Measurements from ENCODE around the gene IFT43. TPM values are rescaled to one million over a fixed set of nuclear protein-coding genes. Genes with fewer than 3 reads are reported as not detected.
A peak's percentile ranks its signal among the peaks of the same experiment; 100 is the strongest.

The IFT43 gene
- total RNA-seq, 1 donor from 2014 or later: 33.8 TPM

DNA sequence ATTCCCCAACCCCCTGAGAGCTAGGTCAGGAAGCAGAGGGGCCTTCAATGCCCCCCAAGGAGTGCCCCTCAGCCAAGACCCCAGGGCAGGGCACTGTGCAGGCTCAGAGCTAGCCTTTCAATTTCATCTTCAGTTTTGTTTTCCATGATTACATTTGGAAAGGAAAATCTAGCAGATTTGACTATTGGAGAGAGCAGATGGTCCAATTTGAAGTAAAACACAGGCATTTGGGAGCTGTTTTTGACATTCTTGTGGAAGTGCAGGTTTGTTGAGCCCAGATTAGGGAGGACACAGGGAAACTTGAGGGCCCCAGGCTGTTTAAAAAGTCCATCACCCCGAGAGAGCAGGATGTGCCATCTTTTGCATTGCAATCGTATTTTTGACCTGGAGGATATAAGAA is 107.5 kb downstream of the IFT43 start:
- intact Hi-C loops (cut with DNase I): no loop called here
- DNase-seq (ENCODE audit: low spot score): no peak
- ATAC-seq: no peak

DNA sequence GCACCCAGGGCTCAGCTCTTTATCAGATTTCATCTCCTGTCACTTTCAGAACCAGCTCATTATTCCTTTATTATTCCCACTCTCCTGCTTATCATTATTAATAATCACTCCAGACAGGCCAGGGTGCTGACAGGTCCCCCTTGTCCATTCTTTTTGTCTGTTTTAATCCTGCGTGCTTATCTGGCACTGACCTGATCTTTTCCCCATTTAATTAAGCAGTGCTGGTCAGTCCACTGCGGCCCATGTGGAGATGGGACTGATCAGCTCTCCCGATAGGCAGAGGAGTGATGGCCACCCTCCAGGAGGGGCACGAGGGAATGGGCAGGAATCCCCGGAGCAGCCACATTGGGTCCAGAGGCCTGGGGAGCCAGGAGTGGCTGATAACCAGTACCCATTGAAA is 110.7 kb downstream of the IFT43 start:
- ATAC-seq: no peak
- intact Hi-C loops (cut with DNase I): no loop called here
- DNase-seq (ENCODE audit: low spot score): no peak

DNA sequence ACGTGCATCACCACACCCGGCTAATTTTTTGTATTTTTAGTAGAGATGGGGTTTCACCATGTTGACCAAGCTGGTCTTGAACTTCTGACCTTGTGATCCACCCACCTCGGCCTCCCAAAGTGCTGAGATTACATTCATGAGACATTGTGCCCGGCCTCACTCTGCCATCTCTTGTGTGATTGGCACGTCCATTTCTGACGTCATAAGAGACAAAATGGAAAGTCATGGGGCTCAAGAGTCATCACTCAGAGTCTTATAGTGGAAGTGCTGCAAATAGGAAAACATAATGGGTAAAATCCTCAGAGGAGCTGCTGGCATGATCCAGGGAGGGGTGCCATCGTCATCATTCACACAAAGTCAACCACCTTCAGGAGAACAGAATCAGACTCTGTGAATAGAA is 112.0 kb downstream of the IFT43 start:
- intact Hi-C loops (cut with DNase I): no loop called here
- ATAC-seq (no peak), DNase-seq (ENCODE audit: low spot score) (no peak)

DNA sequence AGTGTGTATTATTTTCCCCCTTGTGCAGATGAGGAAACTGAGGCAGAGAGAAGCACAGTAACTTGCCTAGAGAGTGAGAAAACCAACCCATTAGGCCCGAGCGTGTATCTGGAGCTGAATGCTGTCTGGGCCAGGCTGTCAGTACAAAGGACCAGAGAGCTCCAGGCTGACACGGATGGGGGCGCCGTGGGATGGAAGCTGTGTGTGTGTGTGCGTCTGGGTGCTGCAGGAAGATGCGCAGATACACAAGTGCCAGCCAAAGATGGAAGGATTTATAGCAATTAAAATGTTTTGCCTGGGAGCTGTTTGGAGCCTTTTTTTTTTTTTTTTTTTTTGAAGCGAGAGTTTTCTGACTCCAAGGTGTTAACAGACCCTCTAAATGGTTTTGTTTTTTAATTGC is 112.5 kb downstream of the IFT43 start:
- ATAC-seq (no peak), DNase-seq (ENCODE audit: low spot score) (no peak)
- intact Hi-C loops (cut with DNase I): no loop called here

DNA sequence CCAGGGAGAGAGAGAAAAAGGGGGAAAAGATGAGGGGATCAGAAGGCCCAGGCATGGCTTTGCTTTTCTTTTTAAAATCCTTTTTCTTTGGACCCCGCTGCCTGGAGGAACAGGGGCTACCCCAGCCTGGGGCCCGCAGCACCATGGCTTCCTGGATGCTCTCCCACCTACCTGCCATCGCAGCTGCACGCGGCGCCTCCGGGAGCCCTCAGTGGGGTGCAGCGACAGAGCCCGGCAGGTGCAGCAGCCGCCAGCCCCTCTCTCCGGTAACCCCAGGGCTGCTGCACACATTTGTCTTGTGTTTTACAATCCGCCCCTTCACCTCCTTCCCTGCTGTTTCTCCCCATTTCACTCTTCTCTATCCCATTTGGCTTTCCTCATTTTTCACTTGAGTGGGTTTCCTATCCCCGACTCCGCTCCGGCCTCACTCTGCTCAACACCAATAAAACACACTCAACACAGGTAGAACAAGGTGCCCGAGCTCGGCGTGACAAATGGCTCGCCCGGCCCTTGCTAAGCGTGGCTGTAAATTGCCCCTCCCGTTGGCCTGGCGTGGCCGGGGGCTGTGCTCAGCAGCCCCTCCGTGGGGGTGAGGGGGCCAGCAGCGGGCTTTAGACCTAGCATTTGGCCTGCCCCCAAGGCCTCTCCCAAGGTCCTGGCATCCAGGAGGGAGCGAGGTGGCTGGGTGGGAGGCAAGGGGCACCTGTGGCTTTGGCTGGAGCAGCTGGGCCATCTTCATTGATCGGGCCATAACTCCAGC is 113.5 kb downstream of the IFT43 start:
- intact Hi-C loops (cut with DNase I): no loop called here
- DNase-seq (ENCODE audit: low spot score) (no peak), ATAC-seq (no peak)

DNA sequence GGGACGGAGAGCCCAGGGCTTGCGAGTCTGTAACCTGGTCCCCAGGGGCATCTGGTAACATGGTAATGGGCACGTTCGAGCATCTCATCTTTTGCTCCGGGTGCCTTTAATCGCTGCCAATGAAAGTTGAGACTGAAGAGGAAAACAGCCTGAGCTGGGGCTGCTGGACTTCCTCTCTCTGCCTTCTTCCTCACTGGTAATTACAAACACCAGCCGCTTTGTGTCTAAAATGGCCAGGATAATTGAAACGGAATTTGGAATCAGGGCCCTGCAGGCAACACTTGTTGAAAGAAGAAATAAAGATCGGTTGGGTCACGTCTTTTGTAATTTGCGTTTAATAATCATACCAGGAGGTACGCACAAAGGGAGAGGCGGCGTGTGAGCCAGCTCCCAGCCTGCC is 114.7 kb downstream of the IFT43 start:
- ATAC-seq (no peak), DNase-seq (ENCODE audit: low spot score) (no peak)
- intact Hi-C loops (cut with DNase I): no loop called here

DNA sequence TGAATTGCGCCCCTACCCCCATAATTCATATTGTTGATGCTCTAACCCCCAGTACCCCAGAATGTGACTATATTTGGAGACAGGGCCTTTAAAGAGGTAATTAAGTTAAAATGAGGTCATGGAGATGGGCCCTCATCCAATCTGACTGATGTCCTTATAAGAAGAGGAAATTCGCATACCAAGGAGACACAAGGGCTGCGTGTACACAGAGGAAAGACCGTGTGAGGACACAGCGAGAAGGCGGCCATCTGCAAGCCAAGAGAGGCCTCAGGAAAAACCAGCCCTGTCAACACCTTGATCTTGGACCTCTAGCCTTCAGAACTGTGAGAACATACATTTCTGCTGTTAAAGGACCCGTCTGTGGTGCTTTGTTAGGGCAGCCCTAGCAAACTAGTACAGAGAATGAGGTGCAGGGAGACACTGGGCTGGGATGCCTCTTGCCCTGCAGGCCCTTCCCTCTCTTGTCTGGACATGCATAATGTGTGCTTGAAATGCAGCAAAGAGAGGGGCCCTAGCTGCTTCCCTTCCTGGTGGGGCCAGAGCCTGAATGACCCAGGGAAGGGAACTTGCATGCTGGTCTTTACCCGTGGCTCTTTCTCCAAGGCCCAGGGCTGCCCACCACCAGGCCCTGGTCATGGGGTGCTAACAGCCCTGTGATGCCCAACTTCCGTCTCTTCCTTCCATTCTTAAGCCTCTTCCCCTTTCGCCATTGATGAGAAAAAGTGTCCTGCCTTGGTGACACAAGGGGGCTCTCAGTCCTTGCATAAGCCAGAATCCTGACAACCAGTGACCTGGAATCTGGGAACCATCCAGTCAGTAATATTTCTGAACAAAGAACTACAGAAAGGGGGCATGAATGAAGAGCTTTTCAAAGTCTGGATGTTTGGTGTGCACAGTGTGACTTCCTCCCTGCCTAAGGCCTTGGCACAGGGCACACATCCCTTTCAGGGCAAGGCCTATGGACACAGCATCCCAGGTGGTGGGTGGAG is 116.1 kb downstream of the IFT43 start:
- intact Hi-C loops (cut with DNase I): no loop called here
- no peak for DNase-seq (ENCODE audit: low spot score)
- ATAC-seq: no peak

DNA sequence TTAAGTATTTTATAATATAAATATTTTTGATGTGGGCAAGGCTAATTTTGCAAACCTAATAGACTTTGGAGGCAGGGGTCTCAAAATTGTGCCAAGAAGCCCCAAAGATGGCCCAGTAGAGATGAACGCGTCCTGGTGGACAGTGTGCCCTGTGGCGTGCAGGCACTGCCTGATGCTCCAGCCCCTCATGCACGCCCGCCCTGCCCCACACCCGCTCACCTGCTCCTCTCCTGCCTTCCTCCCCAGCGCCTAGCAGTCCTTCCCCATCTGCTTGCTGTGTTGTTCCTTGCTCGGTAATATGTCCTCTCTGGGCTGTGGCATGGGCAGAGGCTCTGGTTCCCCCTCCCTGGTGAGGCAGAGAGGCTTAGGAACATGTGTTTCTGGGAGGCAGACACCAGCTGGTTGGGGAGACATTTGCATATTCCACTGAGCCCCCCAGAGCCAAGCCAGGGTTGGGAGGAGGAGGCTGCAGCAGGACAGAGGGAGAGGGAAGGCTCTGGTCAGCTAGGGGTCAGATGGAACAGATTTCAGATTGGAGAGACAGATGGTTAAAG is 119.3 kb downstream of the IFT43 start:
- intact Hi-C loops (cut with DNase I): no loop called here
- ATAC-seq (no peak), DNase-seq (ENCODE audit: low spot score) (no peak)

DNA sequence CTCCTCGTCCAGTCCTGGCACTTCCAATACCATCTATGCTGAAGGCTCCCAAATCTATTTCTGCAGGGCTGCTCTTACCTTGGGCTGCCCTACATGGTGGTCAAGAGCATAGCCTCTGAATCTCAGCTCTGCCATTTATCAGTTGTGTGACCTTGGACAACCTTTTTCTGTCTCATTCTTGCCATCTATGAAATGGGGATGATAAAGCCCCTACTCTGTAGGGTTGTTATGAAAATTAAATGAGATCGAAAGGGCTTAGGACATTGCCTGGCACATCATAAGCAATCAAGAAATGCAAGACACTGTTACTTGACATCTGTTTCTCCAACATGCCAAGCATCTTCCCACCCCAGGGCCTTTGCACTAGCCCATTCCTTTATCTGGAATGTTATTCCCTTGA is 120.6 kb downstream of the IFT43 start:
- ATAC-seq: no peak
- DNase-seq (ENCODE audit: low spot score): no peak
- intact Hi-C loops (cut with DNase I): no loop called here

DNA sequence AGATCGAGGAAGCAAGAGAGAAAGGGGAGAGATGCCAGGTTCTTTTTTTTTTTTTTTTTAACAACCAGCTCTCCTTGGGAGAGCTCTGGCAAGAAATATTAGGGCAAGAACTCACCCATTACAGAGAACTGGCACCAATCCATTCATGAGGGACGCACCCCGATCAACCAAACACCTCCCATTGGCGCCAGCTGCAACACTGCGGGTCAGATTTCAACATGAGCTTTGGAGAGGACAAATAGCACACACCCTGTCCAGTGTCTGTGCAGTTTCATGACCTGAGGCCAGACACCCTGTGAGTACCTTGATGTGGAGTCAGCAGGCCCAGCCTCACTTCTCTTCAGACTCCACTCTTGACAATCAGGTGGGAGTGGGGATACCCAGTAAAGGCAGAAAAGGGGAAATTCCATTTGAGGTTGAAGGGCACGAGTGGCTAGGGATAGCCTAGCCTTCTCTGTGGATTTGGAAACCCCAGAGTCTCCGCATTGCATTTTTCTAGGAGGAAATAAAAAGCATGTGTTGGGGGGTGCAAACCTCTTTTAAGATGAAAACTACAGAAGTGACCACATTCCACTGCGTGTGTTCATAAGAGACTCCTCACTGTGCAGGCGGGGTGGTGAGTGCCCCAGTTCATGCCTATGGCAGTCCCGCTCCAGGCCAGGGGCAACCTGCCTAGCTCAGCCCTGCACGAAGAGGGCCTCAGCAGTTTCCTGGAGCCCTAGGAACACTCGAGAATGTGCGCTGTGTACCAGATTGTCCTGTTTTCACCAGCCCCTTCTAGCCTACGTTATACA is 123.7 kb downstream of the IFT43 start:
- ATAC-seq (peak; percentile 90), DNase-seq (ENCODE audit: low spot score) (no peak)
- intact Hi-C loops (cut with DNase I): no loop called here

DNA sequence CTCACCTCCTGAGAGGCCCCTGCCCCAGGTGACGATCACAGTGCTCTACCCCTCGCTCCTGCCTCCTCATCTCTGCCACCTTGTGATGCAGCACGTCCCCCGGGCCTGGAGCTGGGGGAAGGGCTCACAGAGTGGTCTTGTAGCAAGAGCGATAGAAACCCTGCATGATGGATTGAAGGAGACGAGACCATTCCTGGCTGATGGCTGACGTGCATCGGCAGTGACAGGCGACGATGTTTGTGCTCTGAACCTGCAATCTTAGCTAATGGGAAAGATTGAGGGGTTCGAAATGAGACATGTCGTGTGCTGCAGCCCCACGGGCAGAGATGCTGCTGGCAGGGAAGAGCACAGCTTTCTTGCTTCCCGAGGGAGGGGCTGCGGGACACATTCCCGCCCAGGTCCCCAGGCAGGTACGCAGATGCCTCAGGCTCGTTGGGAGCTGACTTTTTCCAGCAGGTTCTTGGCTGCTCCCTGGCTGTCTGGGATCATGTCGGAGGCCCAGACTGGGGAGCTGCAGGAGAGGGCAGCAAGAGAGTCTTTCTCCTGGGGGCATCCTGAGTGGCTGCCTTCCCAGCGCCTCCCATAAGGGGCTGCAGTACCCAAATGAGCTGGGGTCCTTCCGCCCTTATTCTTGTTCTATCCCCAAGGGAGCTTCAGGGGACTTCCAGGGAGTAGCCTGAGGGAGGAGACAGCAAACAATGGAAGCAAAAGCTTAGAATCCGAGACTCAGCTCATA is 127.5 kb downstream of the IFT43 start:
- no peak for ATAC-seq
- intact Hi-C loops (cut with DNase I): no loop called here
- DNase-seq (ENCODE audit: low spot score): no peak

DNA sequence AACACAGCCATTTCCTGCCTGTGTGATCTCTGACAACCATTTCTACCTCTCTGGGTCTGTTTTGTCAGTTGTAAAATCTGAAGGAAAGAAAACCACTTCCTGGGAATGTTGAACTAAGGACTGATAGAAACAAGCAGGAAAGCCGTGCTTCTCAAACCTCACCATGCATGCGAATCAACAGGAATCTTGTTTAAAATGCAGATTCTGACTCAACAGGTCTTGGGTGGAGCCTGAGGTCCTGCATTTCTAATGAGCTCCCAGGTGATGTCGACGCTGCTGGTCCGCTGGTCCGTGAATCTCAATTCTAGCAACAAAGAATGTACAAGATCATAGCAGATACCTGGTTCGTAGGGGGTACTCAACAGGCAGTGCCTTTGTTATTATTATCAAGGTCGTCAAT is 128.1 kb downstream of the IFT43 start:
- no peak for DNase-seq (ENCODE audit: low spot score)
- no peak for ATAC-seq
- intact Hi-C loops (cut with DNase I): no loop called here

DNA sequence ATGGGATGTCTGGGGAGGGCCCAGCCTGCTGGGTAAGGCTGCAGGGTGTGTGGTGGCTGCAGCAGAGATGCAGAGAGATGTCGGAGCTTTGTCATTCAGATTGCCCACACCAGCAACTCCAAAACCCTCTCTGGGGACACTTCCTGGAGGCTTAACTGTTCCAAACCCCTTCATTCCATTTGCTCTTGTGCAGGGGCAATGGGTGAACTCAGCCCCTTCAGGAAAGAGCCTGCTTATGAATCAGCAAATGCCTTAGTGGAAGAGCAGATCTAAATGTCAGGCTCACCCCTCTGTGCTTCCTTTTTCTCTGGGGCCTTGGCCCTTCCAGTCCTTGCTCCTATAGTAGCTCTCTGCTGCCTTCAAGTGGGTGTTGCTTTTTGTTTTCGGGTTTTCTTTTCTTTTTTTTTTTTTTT is 129.5 kb downstream of the IFT43 start:
- ATAC-seq (no peak), DNase-seq (ENCODE audit: low spot score) (no peak)
- intact Hi-C loops (cut with DNase I): no loop called here

DNA sequence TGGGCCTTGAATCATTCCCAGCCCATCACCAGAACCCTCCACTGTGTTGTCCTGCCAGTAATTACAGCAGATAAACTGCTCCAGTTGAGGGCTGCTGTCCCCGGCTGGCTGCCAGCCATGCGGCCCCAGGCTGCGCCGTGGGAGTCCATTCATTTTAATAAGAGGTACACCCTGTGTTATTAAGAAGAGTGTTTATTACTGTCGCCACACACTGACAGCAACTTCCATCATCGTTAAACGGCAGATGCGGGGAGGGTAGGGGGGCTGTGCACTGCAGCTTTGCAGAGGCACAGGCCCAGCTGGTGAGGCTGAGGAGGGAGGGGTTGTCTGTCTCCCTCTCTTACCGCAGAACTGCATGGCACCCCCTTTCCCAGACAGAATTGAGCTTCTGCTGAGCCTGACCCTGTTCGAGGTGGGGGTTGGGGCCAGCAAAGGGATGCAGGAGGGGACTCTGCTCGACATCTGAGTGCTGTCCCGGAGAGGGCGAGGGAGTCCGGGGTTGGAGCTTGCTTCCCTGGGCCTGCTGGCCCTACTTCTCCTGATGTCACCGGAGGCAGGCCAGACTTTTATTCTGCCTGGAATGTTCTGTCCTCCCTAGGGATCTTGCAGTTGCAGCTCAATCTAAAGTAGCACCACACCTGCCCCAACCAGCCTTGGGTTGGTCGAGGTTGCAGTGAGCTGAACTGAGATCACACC is 132.4 kb downstream of the IFT43 start:
- no peak for DNase-seq (ENCODE audit: low spot score)
- no peak for ATAC-seq
- intact Hi-C loops (cut with DNase I): no loop called here

DNA sequence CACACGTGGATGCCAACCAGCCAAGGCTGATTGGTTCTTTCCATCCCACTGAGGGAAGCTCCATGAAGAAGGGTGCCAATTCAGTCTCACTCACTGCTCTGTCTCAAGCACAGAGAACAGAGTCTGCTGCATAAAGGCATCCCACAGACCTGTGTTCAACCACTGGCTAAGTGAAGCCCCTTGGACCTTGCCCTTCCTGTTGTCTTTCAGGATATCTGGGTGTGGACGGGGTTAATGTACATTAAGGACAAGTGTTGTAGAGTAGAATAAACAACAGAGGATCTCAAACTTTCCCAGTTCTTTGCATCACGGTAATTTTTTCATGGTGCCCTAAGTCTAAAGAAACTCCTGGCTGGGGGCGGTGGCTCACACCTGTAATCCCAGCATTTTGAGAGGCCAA is 133.0 kb downstream of the IFT43 start:
- intact Hi-C loops (cut with DNase I): no loop called here
- no peak for DNase-seq (ENCODE audit: low spot score)
- ATAC-seq: no peak

DNA sequence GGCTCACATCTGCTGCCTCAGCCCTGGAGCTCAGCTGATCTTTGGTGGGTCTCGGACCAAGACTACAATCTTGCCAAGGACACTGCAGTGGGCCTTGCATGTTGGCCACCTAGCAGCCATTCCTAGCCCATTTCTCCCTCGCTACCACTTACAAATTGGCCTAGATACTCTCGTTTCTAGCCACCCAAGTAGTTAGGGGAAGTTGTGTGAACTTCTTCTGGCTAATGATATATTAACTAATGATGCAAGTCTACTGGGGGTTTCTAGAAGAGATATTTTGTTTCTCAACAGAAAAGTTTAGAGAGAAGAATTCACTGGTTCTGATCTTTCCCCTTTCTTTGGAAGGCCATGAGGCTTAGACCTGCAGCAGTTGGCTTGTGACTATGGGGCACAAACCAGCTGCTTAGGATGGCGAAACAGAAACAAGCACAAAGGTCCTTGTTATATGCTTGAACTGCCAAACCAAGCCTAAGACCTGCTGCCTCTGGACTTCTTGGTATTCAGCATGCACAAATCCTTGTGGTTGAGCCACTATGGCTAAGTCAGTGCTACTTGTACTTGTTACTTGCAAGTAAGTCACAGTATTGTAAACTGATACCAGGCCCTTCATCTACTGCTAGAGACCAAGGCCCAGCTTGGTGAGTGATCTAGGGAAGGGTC is 135.7 kb downstream of the IFT43 start:
- DNase-seq (ENCODE audit: low spot score) (no peak), ATAC-seq (no peak)
- intact Hi-C loops (cut with DNase I): no loop called here

DNA sequence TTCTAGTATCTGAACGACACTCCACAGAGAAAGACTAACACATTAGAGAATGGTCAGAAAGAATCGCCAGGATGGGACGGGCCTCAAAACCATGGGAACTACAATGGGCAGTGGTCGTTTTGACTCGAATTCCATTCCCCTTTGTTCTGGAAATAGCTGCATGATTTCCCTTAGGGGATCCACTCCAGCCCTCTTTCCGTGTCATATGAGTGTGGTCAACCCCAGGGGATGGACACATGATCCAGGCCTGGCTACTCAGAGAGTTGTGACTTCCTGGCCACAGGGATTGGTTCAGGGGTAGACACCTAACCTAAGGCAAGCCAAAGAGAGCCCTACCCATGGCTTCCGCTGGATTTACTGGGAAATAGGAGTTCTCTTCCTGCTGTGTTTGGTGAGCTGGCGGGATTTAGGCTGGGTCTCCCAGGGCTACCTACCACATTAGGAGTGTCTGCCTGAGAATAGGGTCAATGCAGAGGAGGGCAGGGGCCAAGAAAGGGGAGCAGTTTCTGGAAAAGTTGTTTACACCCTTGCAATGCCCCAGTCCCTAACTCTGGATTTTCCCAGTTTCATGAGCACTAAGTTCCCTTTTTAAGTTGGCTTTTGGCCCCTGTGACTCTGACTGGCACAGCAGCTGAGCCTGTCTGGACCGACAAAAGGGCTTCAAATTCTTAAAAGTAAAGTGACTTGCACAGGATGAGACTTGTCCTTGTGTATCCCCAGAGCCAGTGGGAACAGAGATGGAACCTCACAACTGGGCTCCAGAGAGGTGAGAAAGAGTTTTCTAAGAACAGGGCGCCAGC is 138.1 kb downstream of the IFT43 start:
- no peak for DNase-seq (ENCODE audit: low spot score)
- intact Hi-C loops (cut with DNase I): no loop called here
- no peak for ATAC-seq
